LNCaP clone FGC (cell line): ENCODE measurements around the gene EHMT1.

ENCODE experiments used
- DNase-seq: peaks from one replicate; pipeline ENCODE4 v3.0.0-alpha.2; 2011; ENCODE audit warnings: low read depth
- H3K4me3 ChIP-seq: 2 replicates; pipeline ENCODE4 v1.5.1; 2011; ENCODE audit warnings: mild to moderate bottlenecking, low read depth, low read length, control low read depth
- CTCF ChIP-seq: IDR thresholded peaks from 2 replicates; pipeline ENCODE4 v1.5.1; 2012; ENCODE audit warnings: mild to moderate bottlenecking; ENCODE audit not compliant: control insufficient read depth, insufficient read depth; ENCODE audit errors: extremely low read depth

The EHMT1 gene

DNA sequence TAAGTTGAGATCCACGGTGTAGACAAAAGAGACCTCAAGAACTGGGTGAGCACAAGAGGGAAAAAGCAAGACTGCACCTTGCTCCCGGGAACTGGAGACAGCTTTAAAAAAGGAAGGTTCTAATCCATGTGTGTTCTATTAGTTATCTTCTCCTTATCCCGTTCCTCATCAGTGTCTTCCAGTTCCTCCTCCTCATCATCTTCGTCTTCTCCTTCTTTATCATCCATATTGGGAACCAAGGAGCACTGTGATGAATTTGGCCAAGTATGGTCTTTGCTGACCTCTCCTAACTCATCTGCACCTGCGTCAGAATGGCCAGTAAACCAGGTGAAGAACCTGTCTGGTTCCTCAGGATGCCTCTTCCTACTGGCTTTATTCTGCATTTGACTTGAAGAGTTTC lies 22.1 kb downstream of the EHMT1 start:
- DNase-seq: no peak
- H3K4me3 ChIP-seq: no peak overlapping the region
- TF ChIP-seq CTCF: no peak

- no peak for TF ChIP-seq CTCF
- H3K4me3 ChIP-seq: no peak overlapping the region
- no peak for DNase-seq
Observed at GRCh38 chr9:137642118-137642601, 23.4 kb downstream of the EHMT1 start.

DNA sequence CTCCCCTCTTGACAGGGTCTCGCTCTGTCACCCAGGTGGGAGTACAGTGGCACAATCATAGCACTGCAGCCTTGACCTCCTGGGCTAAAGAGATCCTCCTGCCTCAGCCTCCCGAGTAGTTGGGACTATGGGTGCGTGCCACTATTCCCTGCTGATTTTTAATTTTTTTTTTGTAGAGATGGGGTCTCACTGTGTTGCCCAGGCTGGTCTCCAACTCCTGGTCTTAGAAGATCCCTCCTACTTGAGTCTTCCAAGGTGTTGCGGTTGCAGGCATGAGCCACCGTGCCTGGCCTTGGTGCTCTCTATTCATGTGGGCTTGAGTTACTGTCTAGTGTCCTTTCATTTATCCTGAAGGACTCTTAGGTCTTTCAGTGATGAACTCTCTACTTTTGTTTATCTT lies 24.1 kb downstream of the EHMT1 start:
- H3K4me3 ChIP-seq: no peak overlapping the region
- no peak for TF ChIP-seq CTCF
- DNase-seq: no peak

DNA sequence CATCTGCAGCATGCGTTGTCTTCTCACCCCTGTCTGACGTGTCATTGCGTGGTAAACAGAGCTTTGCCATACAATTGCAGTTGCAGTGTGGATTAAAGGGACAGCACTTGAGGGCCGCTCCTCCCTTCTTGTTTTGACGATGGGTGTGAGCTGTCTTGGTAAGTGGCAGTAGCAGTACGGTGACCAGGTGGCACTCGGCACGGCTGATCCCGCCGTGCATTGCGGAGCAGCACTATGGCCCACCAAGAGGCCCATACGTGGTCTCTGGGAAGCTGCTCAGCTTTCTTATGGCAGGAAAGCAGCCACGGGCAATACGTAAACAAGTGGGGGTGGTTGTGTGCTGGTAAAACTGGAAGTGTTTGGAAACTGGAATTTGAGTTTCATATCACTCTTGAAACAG lies 25.1 kb downstream of the EHMT1 start:
- H3K4me3 ChIP-seq: no peak overlapping the region
- DNase-seq: no peak
- no peak for TF ChIP-seq CTCF

DNA sequence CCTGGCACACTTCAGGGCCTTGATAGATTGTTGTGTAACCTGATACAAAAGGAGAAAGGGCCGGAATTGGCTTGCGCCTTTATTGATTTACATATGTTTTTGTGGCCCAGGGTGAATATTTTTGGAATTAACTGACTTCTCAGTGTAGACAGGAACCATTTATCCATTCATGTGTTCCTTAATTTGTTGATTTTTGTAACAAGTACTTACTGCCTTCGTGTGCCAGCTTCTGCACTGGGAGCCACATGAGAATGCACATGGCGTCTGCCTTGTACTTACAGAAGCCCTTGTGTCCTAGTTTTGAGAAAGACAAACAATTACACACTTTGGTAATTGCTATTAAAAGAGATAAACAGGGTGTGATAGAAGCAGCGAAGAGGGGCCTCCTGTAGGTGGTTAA lies 26.4 kb downstream of the EHMT1 start:
- no peak for DNase-seq
- no peak for TF ChIP-seq CTCF
- no peak overlapping the region for H3K4me3 ChIP-seq

DNA sequence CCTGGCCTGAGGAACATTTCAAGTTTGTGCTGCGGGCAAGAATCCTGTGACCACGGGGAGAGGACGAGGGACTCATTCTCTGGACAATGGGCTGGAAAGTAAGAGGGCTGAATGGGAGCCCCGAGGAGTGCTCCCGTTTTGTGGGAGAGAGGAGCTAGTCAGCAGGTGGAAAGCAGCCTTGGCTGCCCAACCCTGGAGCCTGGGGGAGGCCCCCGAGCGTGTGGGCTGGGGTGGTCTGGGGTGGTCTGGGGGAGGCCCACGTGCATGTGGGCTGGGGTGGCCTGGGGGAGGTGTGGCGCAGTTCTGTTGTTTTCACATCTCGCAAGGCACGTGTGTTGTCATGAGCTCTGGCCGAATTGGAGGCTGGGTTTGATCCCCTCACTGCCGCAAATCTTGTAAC lies 27.5 kb downstream of the EHMT1 start:
- no peak for DNase-seq
- H3K4me3 ChIP-seq: no peak overlapping the region
- no peak for TF ChIP-seq CTCF

DNA sequence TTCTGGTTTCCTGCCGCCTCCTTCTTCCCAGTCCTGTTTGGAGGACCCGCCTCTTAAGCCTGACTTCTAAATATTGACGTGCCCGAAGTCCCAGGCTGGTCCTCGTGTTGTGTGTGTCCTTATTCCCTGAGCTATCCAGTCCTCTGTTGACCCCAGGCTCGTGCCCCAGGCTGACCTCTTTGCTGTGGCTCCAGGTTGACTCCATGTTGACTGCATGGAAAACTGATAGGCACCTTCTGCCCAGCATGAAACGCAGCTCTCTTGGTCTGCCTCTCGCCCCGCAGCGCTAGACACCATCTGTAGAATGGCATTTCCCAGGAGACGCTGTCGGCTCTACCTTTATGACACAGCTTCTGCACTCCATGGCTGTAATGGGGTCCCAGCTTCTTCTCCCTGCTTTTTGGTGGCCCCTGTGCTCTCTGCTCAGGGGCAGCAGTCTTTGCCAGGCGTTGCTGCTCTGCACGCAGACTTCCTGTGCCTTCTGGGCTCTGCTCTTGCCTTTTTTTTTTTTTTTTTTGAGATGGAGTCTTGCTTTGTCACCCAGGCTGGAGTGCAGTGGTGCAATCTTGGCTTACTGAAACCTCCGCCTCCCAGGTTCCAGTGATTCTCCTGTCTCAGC lies 28.4 kb downstream of the EHMT1 start:
- TF ChIP-seq CTCF: no peak
- no peak for DNase-seq

More for the DNA sequence above, 28.4 kb downstream of the EHMT1 start:
- no peak overlapping the region for H3K4me3 ChIP-seq
